PC-3 (cell line): ENCODE results near the gene TFAP2B. TPM values are rescaled to one million over a fixed set of nuclear protein-coding genes. Genes with fewer than 3 reads are reported as not detected.

Experiments used
- ATAC-seq: fragments of 200-7000 bp; cut with Tn5 transposase; 2 replicates; pipeline ENCODE4 v1.9.1; 2020; ENCODE audit warnings: mild to moderate bottlenecking, moderate library complexity
- BruUV-seq: library from RNA; stranded (reverse); fragments of 400-500 nt; replicated peaks from 2 replicates; lab custom pipeline; 2021; lab: Mats Ljungman, UMichigan
- CTCF ChIA-PET: fragments of 300-600 bp; sonication (Branson Sonifier 250); formaldehyde crosslinking; loops from one replicate; lab custom pipeline; 2022; ENCODE audit warnings: antibody characterized with exemption; lab: Charles Lee
- POLR2A ChIA-PET: fragments of 300-600 bp; sonication (Branson Sonifier 250); formaldehyde crosslinking; loops from one replicate; lab custom pipeline; 2022; ENCODE audit warnings: antibody characterized with exemption; ENCODE audit not compliant: unreplicated experiment; lab: Charles Lee
- DNase-seq: peaks from one replicate; pipeline ENCODE4 v3.0.0-alpha.2; 2015
- H2AFZ ChIP-seq: fragments of 300-600 bp; sonication (generic); 2 replicates; pipeline ENCODE4 v1.6.0; 2016; ENCODE audit warnings: antibody characterized with exemption, low read length
- H3F3A ChIP-seq: fragments of 300-600 bp; sonication (generic); one replicate; pipeline ENCODE4 v1.6.0; 2017; ENCODE audit warnings: antibody characterized with exemption, low read length, control low read depth, mild to moderate bottlenecking; ENCODE audit not compliant: unreplicated experiment
- H3K27ac ChIP-seq: fragments of 300-600 bp; sonication (generic); 2 replicates; pipeline ENCODE4 v1.5.1; 2016; ENCODE audit warnings: mild to moderate bottlenecking, low read length
- H3K27me3 ChIP-seq: fragments of 300-600 bp; sonication (generic); 2 replicates; pipeline ENCODE4 v1.6.1; 2016; ENCODE audit warnings: low read length, mixed read lengths
- H3K36me3 ChIP-seq: fragments of 300-600 bp; sonication (generic); 2 replicates; pipeline ENCODE4 v1.6.1; 2016; ENCODE audit warnings: low read depth, mixed run types, low read length, mixed read lengths
- H3K4me1 ChIP-seq: fragments of 300-600 bp; sonication (generic); 2 replicates; pipeline ENCODE4 v1.5.1; 2016; ENCODE audit warnings: low read length; ENCODE audit not compliant: insufficient read depth
- H3K4me2 ChIP-seq: fragments of 300-600 bp; sonication (generic); 2 replicates; pipeline ENCODE4 v1.6.0; 2016; ENCODE audit warnings: low read length
- H3K4me3 ChIP-seq: fragments of 300-600 bp; sonication (generic); 2 replicates; pipeline ENCODE4 v1.5.1; 2016; ENCODE audit warnings: mild to moderate bottlenecking, low read length, mixed read lengths
- H3K79me2 ChIP-seq: fragments of 300-600 bp; sonication (generic); 2 replicates; pipeline ENCODE4 v1.6.1; 2017; ENCODE audit warnings: low read length, mixed read lengths
- H3K9ac ChIP-seq: fragments of 300-600 bp; sonication (generic); 2 replicates; pipeline ENCODE4 v1.6.0; 2016; ENCODE audit warnings: mild to moderate bottlenecking, low read length
- H3K9me2 ChIP-seq: fragments of 300-600 bp; sonication (generic); replicated peaks from 2 replicates; pipeline ENCODE4 v1.6.1; 2016; ENCODE audit warnings: mixed run types, low read length, mixed read lengths
- H3K9me3 ChIP-seq: fragments of 300-600 bp; sonication (generic); 2 replicates; pipeline ENCODE4 v1.6.1; 2016; ENCODE audit warnings: low read length, mixed read lengths
- H4K20me1 ChIP-seq: fragments of 300-600 bp; sonication (generic); 2 replicates; pipeline ENCODE4 v1.6.1; 2016; ENCODE audit warnings: low read length, mixed read lengths
- EZH2 ChIP-seq: fragments of 300-600 bp; sonication (generic); IDR thresholded peaks from one replicate; pipeline ENCODE4 v1.6.1; 2017; ENCODE audit warnings: antibody characterized with exemption, mild to moderate bottlenecking, low read length; ENCODE audit not compliant: unreplicated experiment
- EZH2phosphoT487 ChIP-seq: fragments of 300-600 bp; sonication (generic); IDR thresholded peaks from 2 replicates; pipeline ENCODE4 v1.6.1; 2018; ENCODE audit warnings: mild to moderate bottlenecking, antibody characterized with exemption, low read length, borderline replicate concordance
- intact Hi-C: fragments of 100-400 bp; cut with micrococcal nuclease; formaldehyde crosslinking; loops from 2 replicates; pipeline ENCODE4 v1.9.0; 2023
- total RNA-seq: library from RNA; depleted of rRNA; stranded (reverse); fragments of >200 nt; gene quantifications from 2 replicates; pipeline ENCODE4 v1.2.3, GENCODE V29; 2014; rRNA removed
- TF ChIP-seq, protein P1 (sequence below): fragments of 300-600 bp; sonication (generic); conservative IDR thresholded peaks from 2 replicates; pipeline ENCODE4 v1.5.1; 2017; ENCODE audit warnings: antibody characterized with exemption, low read depth, mild to moderate bottlenecking, low read length

TFAP2B gene
- total RNA-seq, 1 experiment from 2014 or later, result not detected

DNA sequence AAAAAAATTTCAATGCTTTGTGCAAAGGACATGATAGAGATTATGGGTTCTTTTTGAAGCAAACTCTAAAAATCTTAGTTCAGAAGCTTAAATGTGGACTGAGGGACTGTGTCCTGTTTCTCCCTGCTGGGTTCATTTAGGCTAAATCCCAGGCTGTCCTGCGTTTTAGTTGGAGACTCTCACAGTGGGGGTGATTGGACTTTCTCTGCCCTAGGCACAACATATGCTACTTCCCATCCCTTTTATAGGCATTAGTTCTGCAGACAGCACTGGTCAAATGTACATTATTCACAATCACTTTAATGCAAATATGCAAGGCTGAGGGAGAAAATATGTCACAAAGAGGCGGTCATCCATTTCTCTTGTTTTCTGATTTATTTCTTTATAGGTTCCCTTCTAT is 71.3 kb downstream of the TFAP2B start:
- no peak overlapping the region for H3K27ac ChIP-seq
- no peaks in the 10 kb centered on the region for H3K9me2 ChIP-seq
- TF ChIP-seq, protein P1, sequence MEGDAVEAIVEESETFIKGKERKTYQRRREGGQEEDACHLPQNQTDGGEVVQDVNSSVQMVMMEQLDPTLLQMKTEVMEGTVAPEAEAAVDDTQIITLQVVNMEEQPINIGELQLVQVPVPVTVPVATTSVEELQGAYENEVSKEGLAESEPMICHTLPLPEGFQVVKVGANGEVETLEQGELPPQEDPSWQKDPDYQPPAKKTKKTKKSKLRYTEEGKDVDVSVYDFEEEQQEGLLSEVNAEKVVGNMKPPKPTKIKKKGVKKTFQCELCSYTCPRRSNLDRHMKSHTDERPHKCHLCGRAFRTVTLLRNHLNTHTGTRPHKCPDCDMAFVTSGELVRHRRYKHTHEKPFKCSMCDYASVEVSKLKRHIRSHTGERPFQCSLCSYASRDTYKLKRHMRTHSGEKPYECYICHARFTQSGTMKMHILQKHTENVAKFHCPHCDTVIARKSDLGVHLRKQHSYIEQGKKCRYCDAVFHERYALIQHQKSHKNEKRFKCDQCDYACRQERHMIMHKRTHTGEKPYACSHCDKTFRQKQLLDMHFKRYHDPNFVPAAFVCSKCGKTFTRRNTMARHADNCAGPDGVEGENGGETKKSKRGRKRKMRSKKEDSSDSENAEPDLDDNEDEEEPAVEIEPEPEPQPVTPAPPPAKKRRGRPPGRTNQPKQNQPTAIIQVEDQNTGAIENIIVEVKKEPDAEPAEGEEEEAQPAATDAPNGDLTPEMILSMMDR, result no peak
- TF ChIP-seq EZH2phosphoT487, result no peak
- no peak for TF ChIP-seq EZH2
- no peak overlapping the region for H3K4me3 ChIP-seq
- POLR2A ChIA-PET, result no interaction called here
- H2AFZ ChIP-seq, result no peak overlapping the region
- no peaks in the 10 kb centered on the region for H4K20me1 ChIP-seq
- H3K9ac ChIP-seq, result no peak overlapping the region
- no peak for DNase-seq
- H3K79me2 ChIP-seq, result no peaks in the 10 kb centered on the region
- no peaks in the 10 kb centered on the region for H3K36me3 ChIP-seq
- CTCF ChIA-PET, result no interaction called here
- no peak overlapping the region for H3K4me2 ChIP-seq
- no TSS peak for BruUV-seq
- H3K9me3 ChIP-seq, result no peaks in the 10 kb centered on the region
- no peak for ATAC-seq
- no peaks in the 10 kb centered on the region for H3F3A ChIP-seq
- 0 out of 2 replicates have a peak, but pooled peaks cover 3% of the 10 kb centered on the region for H3K27me3 ChIP-seq
- no peaks in the 10 kb centered on the region for H3K4me1 ChIP-seq
- intact Hi-C loops, result no loop called here

GRCh38 chr6:50890579-50890978 is 71.9 kb downstream of the TFAP2B start:
- Histone ChIP-seq H3K4me1 (no peaks in the 10 kb centered on the region), H3K36me3 (no peaks in the 10 kb centered on the region), H3K4me3 (no peak overlapping the region), H3K9ac (no peak overlapping the region), H4K20me1 (no peaks in the 10 kb centered on the region), H2AFZ (no peak overlapping the region), H3K9me3 (no peaks in the 10 kb centered on the region), H3K9me2 (no peaks in the 10 kb centered on the region), H3K4me2 (no peak overlapping the region), H3K79me2 (no peaks in the 10 kb centered on the region), H3K27me3 (0 out of 2 replicates have a peak, but pooled peaks cover 3% of the 10 kb centered on the region), H3K27ac (no peak overlapping the region), H3F3A (no peaks in the 10 kb centered on the region)
- intact Hi-C loops, result no loop called here
- ChIA-PET CTCF (no interaction called here), POLR2A (no interaction called here)
- TF ChIP-seq, protein P1, result no peak
- ATAC-seq (no peak), DNase-seq (no peak)
- BruUV-seq, result no TSS peak

DNA sequence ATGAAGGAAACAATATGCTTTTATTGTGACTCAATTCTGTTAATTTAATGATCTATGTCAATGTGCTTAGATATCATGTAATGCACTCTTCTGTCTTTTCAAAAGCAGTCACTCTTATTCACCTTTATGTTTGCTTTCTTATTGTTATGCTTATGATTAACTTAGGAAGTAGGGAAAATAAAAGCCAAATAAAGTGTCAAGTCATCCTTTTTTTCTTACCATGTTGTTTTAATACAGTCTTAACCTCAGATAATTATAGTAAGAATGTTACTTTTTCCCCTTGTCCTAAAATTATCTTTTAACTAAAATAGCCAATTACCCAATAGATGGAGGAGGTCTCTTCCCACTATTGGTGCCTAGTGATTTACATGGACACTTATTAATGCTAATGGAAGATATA is 72.6 kb downstream of the TFAP2B start:
- Histone ChIP-seq H3K9ac (no peak overlapping the region), H4K20me1 (no peaks in the 10 kb centered on the region), H3K9me2 (no peaks in the 10 kb centered on the region), H3K79me2 (no peaks in the 10 kb centered on the region), H2AFZ (no peak overlapping the region), H3K4me2 (no peak overlapping the region), H3K4me3 (no peak overlapping the region), H3K27ac (no peak overlapping the region), H3K36me3 (no peaks in the 10 kb centered on the region), H3F3A (no peaks in the 10 kb centered on the region), H3K4me1 (no peaks in the 10 kb centered on the region), H3K27me3 (0 out of 2 replicates have a peak, but pooled peaks cover 3% of the 10 kb centered on the region), H3K9me3 (no peaks in the 10 kb centered on the region)
- POLR2A ChIA-PET, result no interaction called here
- DNase-seq, result no peak
- no TSS peak for BruUV-seq
- TF ChIP-seq, protein P1, result no peak
- TF ChIP-seq EZH2 (no peak), EZH2phosphoT487 (no peak)
- CTCF ChIA-PET, result no interaction called here
- intact Hi-C loops, result no loop called here
- ATAC-seq, result no peak

Other genes starting within 250 kb of the TFAP2B start
- not detected in 2 replicates for gene TFAP2D, start 105.3 kb upstream of the TFAP2B start, total RNA-seq